ENCODE results near the gene AMZ1.

GRCh38 chr7:2751086-2751485, 63.1 kb downstream of the AMZ1 start:
- TF ChIP-seq, protein P1, sequence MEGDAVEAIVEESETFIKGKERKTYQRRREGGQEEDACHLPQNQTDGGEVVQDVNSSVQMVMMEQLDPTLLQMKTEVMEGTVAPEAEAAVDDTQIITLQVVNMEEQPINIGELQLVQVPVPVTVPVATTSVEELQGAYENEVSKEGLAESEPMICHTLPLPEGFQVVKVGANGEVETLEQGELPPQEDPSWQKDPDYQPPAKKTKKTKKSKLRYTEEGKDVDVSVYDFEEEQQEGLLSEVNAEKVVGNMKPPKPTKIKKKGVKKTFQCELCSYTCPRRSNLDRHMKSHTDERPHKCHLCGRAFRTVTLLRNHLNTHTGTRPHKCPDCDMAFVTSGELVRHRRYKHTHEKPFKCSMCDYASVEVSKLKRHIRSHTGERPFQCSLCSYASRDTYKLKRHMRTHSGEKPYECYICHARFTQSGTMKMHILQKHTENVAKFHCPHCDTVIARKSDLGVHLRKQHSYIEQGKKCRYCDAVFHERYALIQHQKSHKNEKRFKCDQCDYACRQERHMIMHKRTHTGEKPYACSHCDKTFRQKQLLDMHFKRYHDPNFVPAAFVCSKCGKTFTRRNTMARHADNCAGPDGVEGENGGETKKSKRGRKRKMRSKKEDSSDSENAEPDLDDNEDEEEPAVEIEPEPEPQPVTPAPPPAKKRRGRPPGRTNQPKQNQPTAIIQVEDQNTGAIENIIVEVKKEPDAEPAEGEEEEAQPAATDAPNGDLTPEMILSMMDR (IDR thresholded peaks at IDR 0.05; ENCODE audit: poor library complexity): no peak
- no peak for TF ChIP-seq EZH2 (IDR thresholded peaks at IDR 0.05; ENCODE audit: borderline replicate concordance)

Measured in hepatocyte (in vitro differentiated cells).